Neural progenitor cell (in vitro differentiated cells): ENCODE measurements around the gene ERC2. TPM values are rescaled to one million over a fixed set of nuclear protein-coding genes. Genes with fewer than 3 reads are reported as not detected.

Experiments
- DNase-seq: peaks from one replicate; pipeline ENCODE4 v3.0.0-alpha.2; 2016; ENCODE audit warnings: low spot score
- H2AFZ ChIP-seq: fragments of 200-600 bp; sonication (generic); replicated peaks from 2 replicates; pipeline ENCODE4 v1.6.1; 2016; ENCODE audit warnings: antibody characterized with exemption
- H3F3A ChIP-seq: fragments of 200-600 bp; sonication (generic); 2 replicates; pipeline ENCODE4 v1.6.1; 2016; ENCODE audit warnings: antibody characterized with exemption, low read depth
- H3K27ac ChIP-seq: fragments of 200-600 bp; sonication (generic); 2 replicates; pipeline ENCODE4 v1.5.1; 2016; ENCODE audit warnings: mild to moderate bottlenecking
- H3K27me3 ChIP-seq: fragments of 200-600 bp; sonication (generic); 2 replicates; pipeline ENCODE4 v1.6.1; 2016; ENCODE audit warnings: mild to moderate bottlenecking, moderate library complexity
- H3K36me3 ChIP-seq: fragments of 200-600 bp; sonication (generic); 2 replicates; pipeline ENCODE4 v1.5.1; 2016
- H3K4me1 ChIP-seq: fragments of 200-600 bp; sonication (generic); 2 replicates; pipeline ENCODE4 v1.6.1; 2016; ENCODE audit warnings: mixed run types
- H3K4me2 ChIP-seq: fragments of 200-600 bp; sonication (generic); 2 replicates; pipeline ENCODE4 v1.6.1; 2016
- H3K4me3 ChIP-seq: fragments of 200-600 bp; sonication (generic); 2 replicates; pipeline ENCODE4 v1.5.1; 2016
- H3K79me2 ChIP-seq: fragments of 200-600 bp; sonication (generic); 2 replicates; pipeline ENCODE4 v1.6.1; 2016; ENCODE audit warnings: low read depth
- H3K9ac ChIP-seq: fragments of 200-600 bp; sonication (generic); 2 replicates; pipeline ENCODE4 v1.6.1; 2016
- H3K9me3 ChIP-seq: fragments of 200-600 bp; sonication (generic); 2 replicates; pipeline ENCODE4 v1.5.1; 2016; ENCODE audit warnings: low read depth
- H4K20me1 ChIP-seq: fragments of 200-600 bp; sonication (generic); 2 replicates; pipeline ENCODE4 v1.6.1; 2016; ENCODE audit warnings: low read depth
- H3K27ac Mint-ChIP-seq: 3 replicates; pipeline ENCODE4 v1.8.0; 2021; ENCODE audit warnings: mixed read lengths
- H3K27me3 Mint-ChIP-seq: 2 replicates; pipeline ENCODE4 v1.8.0; 2022; ENCODE audit warnings: low read depth, mild to moderate bottlenecking, inconsistent platforms, moderate library complexity, mixed read lengths; ENCODE audit not compliant: insufficient read depth
- H3K36me3 Mint-ChIP-seq: 3 replicates; pipeline ENCODE4 v1.8.0; 2021; ENCODE audit warnings: mixed read lengths
- H3K4me1 Mint-ChIP-seq: 3 replicates; pipeline ENCODE4 v1.8.0; 2021; ENCODE audit warnings: mixed read lengths
- H3K4me3 Mint-ChIP-seq: 3 replicates; pipeline ENCODE4 v1.8.0; 2021; ENCODE audit warnings: mild to moderate bottlenecking, moderate library complexity, mixed read lengths
- H3K9me3 Mint-ChIP-seq: 3 replicates; pipeline ENCODE4 v1.8.0; 2020; ENCODE audit warnings: mixed read lengths
- EZH2 ChIP-seq: fragments of 200-600 bp; sonication (generic); IDR thresholded peaks from 2 replicates; pipeline ENCODE4 v1.6.1; 2017; ENCODE audit warnings: antibody characterized with exemption, mild to moderate bottlenecking, moderate library complexity
- EZH2phosphoT487 ChIP-seq: fragments of 200-600 bp; sonication (generic); IDR thresholded peaks from 2 replicates; pipeline ENCODE4 v1.6.1; 2017; ENCODE audit warnings: antibody characterized with exemption
- total RNA-seq: library from RNA; depleted of rRNA; stranded (reverse); fragments of >200 nt; gene quantifications from 2 replicates; pipeline ENCODE4 v1.2.3, GENCODE V29; 2015; ENCODE audit warnings: low replicate concordance
- TF ChIP-seq, protein P1 (sequence below): fragments of 200-600 bp; sonication (generic); IDR thresholded peaks from 2 replicates; pipeline ENCODE4 v1.5.1; 2017; ENCODE audit warnings: antibody characterized with exemption, mild to moderate bottlenecking

The ERC2 gene
- total RNA-seq, 1 donor from 2014 or later = 24.8 TPM

DNA sequence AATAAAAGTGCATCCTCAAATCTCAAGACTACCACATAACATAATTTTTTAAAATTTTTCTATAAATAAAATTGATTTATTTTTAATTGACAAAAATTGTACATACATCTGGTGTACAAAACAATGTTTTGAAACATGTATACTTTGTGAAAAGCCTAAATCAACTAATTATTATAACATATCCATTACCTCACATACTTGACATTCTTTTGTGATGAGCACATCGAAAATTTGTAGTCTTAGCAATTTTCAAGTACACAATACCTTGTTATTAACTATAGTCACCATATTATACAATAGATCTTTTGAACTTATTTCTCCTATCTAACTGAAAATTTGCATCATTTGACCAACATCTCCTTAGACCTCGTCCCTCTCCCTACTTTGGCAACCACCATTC, 973.3 kb downstream of the ERC2 start:
- Mint-ChIP-seq H3K27me3 (peaks cover 7% of the 10 kb centered on the region), H3K9me3 (no peaks in the 10 kb centered on the region)

DNA sequence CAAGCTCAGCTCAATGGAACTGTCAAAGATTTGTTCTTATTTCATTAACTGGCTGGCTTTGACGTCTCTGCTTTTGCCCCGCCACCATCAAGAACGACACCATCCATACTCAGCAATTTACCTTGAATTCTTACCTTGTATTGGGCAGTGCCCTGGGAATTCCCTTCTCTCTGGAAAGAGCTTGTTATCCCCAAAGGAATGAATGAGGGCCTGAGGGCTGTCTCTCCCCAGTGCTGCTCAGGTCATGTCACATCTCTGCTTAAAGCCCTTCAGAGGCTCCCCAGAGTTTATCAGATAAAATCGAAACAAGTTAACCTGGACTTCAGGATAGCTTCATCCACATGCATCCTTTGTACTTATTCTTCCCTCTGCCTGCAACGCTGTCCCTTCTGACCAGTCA, 975.3 kb downstream of the ERC2 start:
- H3K9ac ChIP-seq = no peak overlapping the region
- H3K27me3 ChIP-seq = peaks cover 50% of the 10 kb centered on the region
- Mint-ChIP-seq H3K4me3 (no peak overlapping the region), H3K36me3 (no peaks in the 10 kb centered on the region), H3K27me3 (peaks cover 15% of the 10 kb centered on the region), H3K9me3 (no peaks in the 10 kb centered on the region), H3K4me1 (peaks cover 26% of the 10 kb centered on the region), H3K27ac (no peak overlapping the region)
- peaks cover 8% of the 10 kb centered on the region for H3K4me1 ChIP-seq
- no peak overlapping the region for H2AFZ ChIP-seq
- no peak overlapping the region for H3K27ac ChIP-seq
- no peaks in the 10 kb centered on the region for H3K36me3 ChIP-seq
- H3K79me2 ChIP-seq = no peaks in the 10 kb centered on the region
- no peaks in the 10 kb centered on the region for H4K20me1 ChIP-seq
- DNase-seq = no peak
- no peak for TF ChIP-seq EZH2phosphoT487
- no peak for TF ChIP-seq EZH2
- TF ChIP-seq, protein P1, sequence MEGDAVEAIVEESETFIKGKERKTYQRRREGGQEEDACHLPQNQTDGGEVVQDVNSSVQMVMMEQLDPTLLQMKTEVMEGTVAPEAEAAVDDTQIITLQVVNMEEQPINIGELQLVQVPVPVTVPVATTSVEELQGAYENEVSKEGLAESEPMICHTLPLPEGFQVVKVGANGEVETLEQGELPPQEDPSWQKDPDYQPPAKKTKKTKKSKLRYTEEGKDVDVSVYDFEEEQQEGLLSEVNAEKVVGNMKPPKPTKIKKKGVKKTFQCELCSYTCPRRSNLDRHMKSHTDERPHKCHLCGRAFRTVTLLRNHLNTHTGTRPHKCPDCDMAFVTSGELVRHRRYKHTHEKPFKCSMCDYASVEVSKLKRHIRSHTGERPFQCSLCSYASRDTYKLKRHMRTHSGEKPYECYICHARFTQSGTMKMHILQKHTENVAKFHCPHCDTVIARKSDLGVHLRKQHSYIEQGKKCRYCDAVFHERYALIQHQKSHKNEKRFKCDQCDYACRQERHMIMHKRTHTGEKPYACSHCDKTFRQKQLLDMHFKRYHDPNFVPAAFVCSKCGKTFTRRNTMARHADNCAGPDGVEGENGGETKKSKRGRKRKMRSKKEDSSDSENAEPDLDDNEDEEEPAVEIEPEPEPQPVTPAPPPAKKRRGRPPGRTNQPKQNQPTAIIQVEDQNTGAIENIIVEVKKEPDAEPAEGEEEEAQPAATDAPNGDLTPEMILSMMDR = no peak
- H3K4me2 ChIP-seq = no peak overlapping the region
- H3F3A ChIP-seq = peaks cover 12% of the 10 kb centered on the region
- no peak overlapping the region for H3K4me3 ChIP-seq
- no peaks in the 10 kb centered on the region for H3K9me3 ChIP-seq

More for the DNA sequence above, 973.3 kb downstream of the ERC2 start:
- Histone ChIP-seq H3K79me2 (no peaks in the 10 kb centered on the region), H4K20me1 (no peaks in the 10 kb centered on the region), H3K36me3 (no peaks in the 10 kb centered on the region), H2AFZ (no peak overlapping the region), H3K4me1 (peaks cover 2% of the 10 kb centered on the region), H3K27ac (no peak overlapping the region), H3K9me3 (no peaks in the 10 kb centered on the region), H3F3A (peaks cover 10% of the 10 kb centered on the region), H3K4me2 (no peak overlapping the region), H3K4me3 (no peak overlapping the region), H3K27me3 (peaks cover 31% of the 10 kb centered on the region), H3K9ac (no peak overlapping the region)
- Mint-ChIP-seq H3K4me3 (no peak overlapping the region), H3K4me1 (peaks cover 12% of the 10 kb centered on the region), H3K27ac (no peak overlapping the region), H3K36me3 (no peaks in the 10 kb centered on the region)
- no peak for DNase-seq
- TF ChIP-seq EZH2 = no peak
- TF ChIP-seq, protein P1 = no peak
- no peak for TF ChIP-seq EZH2phosphoT487

DNA sequence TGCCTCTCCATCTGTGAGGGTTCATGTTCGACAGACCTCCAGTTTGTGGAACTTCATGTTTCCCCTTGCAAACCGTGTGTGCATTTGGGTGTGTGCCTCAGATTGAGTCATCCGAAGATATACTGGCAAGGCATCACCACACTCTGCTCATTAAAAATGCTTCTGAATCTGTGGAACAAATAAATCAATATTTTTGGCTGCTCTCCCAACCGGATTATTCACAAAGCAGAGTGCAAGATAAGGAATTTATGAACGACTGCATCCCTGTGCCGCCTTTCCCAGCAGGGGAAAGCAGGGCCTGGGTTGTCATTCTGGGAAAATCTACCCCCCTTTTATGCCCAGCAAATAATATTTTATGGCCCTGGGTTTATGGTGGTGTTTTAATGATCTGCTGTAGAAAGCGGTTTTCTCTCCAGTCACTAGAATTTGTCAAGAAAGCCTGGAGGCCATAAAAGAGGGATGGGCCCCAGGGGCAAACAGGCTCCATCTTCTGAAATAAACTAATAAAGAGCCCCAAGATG, 976.9 kb downstream of the ERC2 start:
- Mint-ChIP-seq H3K27me3 (peaks cover 18% of the 10 kb centered on the region), H3K27ac (no peak overlapping the region), H3K4me3 (no peak overlapping the region), H3K4me1 (peaks cover 26% of the 10 kb centered on the region), H3K9me3 (no peaks in the 10 kb centered on the region), H3K36me3 (no peaks in the 10 kb centered on the region)
- Histone ChIP-seq H2AFZ (no peak overlapping the region), H3K9ac (no peak overlapping the region), H3K4me2 (no peak overlapping the region), H3K4me3 (no peak overlapping the region), H3K27ac (no peak overlapping the region), H3F3A (peaks cover 26% of the 10 kb centered on the region), H3K27me3 (peaks cover 65% of the 10 kb centered on the region), H3K36me3 (no peaks in the 10 kb centered on the region), H3K79me2 (no peaks in the 10 kb centered on the region), H3K4me1 (peaks cover 8% of the 10 kb centered on the region), H3K9me3 (no peaks in the 10 kb centered on the region), H4K20me1 (peaks cover 3% of the 10 kb centered on the region)
- DNase-seq = no peak
- TF ChIP-seq, protein P1 = no peak
- TF ChIP-seq EZH2 = no peak
- TF ChIP-seq EZH2phosphoT487 = no peak
